Mesenchymal stem cell (in vitro differentiated cells and primary cell): ENCODE results near the gene RPL27A.
A peak's percentile ranks its signal among the peaks of the same experiment; 100 is the strongest.

Source experiments
- DNase-seq: peaks from one replicate; pipeline ENCODE4 v3.0.0-alpha.2; 2013
- H2AFZ ChIP-seq: one replicate; pipeline ENCODE4 v1.6.1; 2013; ENCODE audit warnings: low read depth, mild to moderate bottlenecking, control low read depth, inconsistent platforms, low read length, moderate library complexity
- H2AK5ac ChIP-seq: 2 replicates; pipeline ENCODE4 v1.6.1; 2013; ENCODE audit warnings: low read length, moderate library complexity, mild to moderate bottlenecking, inconsistent platforms; ENCODE audit not compliant: severe bottlenecking
- H2BK120ac ChIP-seq: one replicate; pipeline ENCODE4 v1.6.1; 2013; ENCODE audit warnings: low read depth, mild to moderate bottlenecking, inconsistent platforms, low read length, moderate library complexity
- H2BK12ac ChIP-seq, 2 experiments: one replicate each; pipeline ENCODE4 v1.6.1; 2013; ENCODE audit warnings: inconsistent platforms in 2 of 2, low read length in 2 of 2, mild to moderate bottlenecking in 2 of 2, moderate library complexity in 2 of 2, control low read depth in 1 of 2
- H2BK15ac ChIP-seq: one replicate; pipeline ENCODE4 v1.6.1; 2013; ENCODE audit warnings: mild to moderate bottlenecking, low read depth, inconsistent platforms; ENCODE audit not compliant: poor library complexity, severe bottlenecking
- H2BK5ac ChIP-seq: 2 replicates; pipeline ENCODE4 v1.6.1; 2013; ENCODE audit warnings: low read depth, mild to moderate bottlenecking, low read length, control low read depth, inconsistent platforms; ENCODE audit not compliant: poor library complexity, severe bottlenecking
- H3K14ac ChIP-seq, 2 experiments: one replicate each; pipeline ENCODE4 v1.6.1; 2013; ENCODE audit warnings: inconsistent platforms in 2 of 2, low read length in 2 of 2, control low read depth in 1 of 2, mild to moderate bottlenecking in 1 of 2, moderate library complexity in 1 of 2
- H3K18ac ChIP-seq, 2 experiments: one replicate each; pipeline ENCODE4 v1.6.1; 2013; ENCODE audit warnings: inconsistent platforms in 2 of 2, low read length in 2 of 2, control low read depth in 1 of 2, low read depth in 1 of 2, mild to moderate bottlenecking in 1 of 2
- H3K23ac ChIP-seq, 2 experiments: one replicate each; pipeline ENCODE4 v1.6.1; 2013; ENCODE audit warnings: inconsistent platforms in 2 of 2, low read length in 2 of 2, mild to moderate bottlenecking in 2 of 2, moderate library complexity in 2 of 2, control low read depth in 1 of 2
- H3K27ac ChIP-seq: 2 replicates; pipeline ENCODE4 v1.5.1; 2013; ENCODE audit warnings: mild to moderate bottlenecking, moderate library complexity, low read length, control low read depth, inconsistent platforms; ENCODE audit not compliant: poor library complexity, severe bottlenecking
- H3K27me3 ChIP-seq, 2 experiments: 2 replicates each; pipeline versions ENCODE4 v1.6.1 to v1.7.0; 2013; ENCODE audit warnings: low read length in 2 of 2, mild to moderate bottlenecking in 2 of 2, moderate library complexity in 2 of 2, control low read depth in 1 of 2, inconsistent platforms in 1 of 2; ENCODE audit not compliant: control insufficient read depth in 1 of 2, insufficient read depth in 1 of 2
- H3K36me3 ChIP-seq, 2 experiments: 2 replicates each; pipeline versions ENCODE4 v1.6.1 to v1.7.0; 2013; ENCODE audit warnings: low read length in 2 of 2, control low read depth in 1 of 2, inconsistent platforms in 1 of 2, low read depth in 1 of 2, mild to moderate bottlenecking in 1 of 2; ENCODE audit not compliant: insufficient read depth in 2 of 2, control insufficient read depth in 1 of 2
- H3K4ac ChIP-seq, 2 experiments: one replicate each; pipeline ENCODE4 v1.6.1; 2013; ENCODE audit warnings: inconsistent platforms in 2 of 2, low read length in 2 of 2, mild to moderate bottlenecking in 2 of 2, moderate library complexity in 2 of 2, control low read depth in 1 of 2, low read depth in 1 of 2
- H3K4me1 ChIP-seq: 2 replicates; pipeline ENCODE4 v1.6.1; 2013; ENCODE audit warnings: low read depth, low read length, control low read depth; ENCODE audit not compliant: control insufficient read depth, insufficient read depth
- H3K4me2 ChIP-seq: 2 replicates; pipeline ENCODE4 v1.6.1; 2013; ENCODE audit warnings: low read length, mild to moderate bottlenecking, inconsistent platforms; ENCODE audit not compliant: poor library complexity, severe bottlenecking
- H3K4me3 ChIP-seq, 2 experiments: 2 replicates each; pipeline versions ENCODE4 v1.5.1 to v1.7.0; 2013; ENCODE audit warnings: low read length in 2 of 2, mild to moderate bottlenecking in 2 of 2, control low read depth in 1 of 2, low read depth in 1 of 2; ENCODE audit not compliant: insufficient read depth in 1 of 2
- H3K79me1 ChIP-seq: replicated peaks from 2 replicates; pipeline ENCODE4 v1.6.1; 2013; ENCODE audit warnings: mild to moderate bottlenecking, control low read depth, low read length, inconsistent platforms; ENCODE audit not compliant: poor library complexity, severe bottlenecking
- H3K9ac ChIP-seq: 2 replicates; pipeline ENCODE4 v1.7.0; 2013; ENCODE audit warnings: mild to moderate bottlenecking, low read length, moderate library complexity
- H3K9me3 ChIP-seq: 2 replicates; pipeline ENCODE4 v1.7.0; 2013; ENCODE audit warnings: mild to moderate bottlenecking, low read length; ENCODE audit not compliant: control insufficient read depth
- H4K8ac ChIP-seq: one replicate; pipeline ENCODE4 v1.6.1; 2013; ENCODE audit warnings: inconsistent platforms, mild to moderate bottlenecking, low read length, moderate library complexity
- H4K91ac ChIP-seq: one replicate; pipeline ENCODE4 v1.6.1; 2013; ENCODE audit warnings: mild to moderate bottlenecking, low read length, inconsistent platforms
- WGBS: methylation state at CpG from one replicate; pipeline ENCODE4 v1.1.7; 2013; ENCODE audit warnings: mixed read lengths; 5-methylcytosine and 5-hydroxymethylcytosine counted together

The RPL27A gene

GRCh38 chr11:8729837-8730696, 47.5 kb downstream of the RPL27A start:
- H2BK15ac ChIP-seq: peak overlapping the region; percentile 65
- H3K4me2 ChIP-seq: no peak overlapping the region
- no peak overlapping the region for H3K4me3 ChIP-seq
- DNase-seq: no peak
- no peak overlapping the region for H4K8ac ChIP-seq
- no peak overlapping the region for H3K27ac ChIP-seq
- H3K36me3 ChIP-seq: peaks cover 30 to 40% of the 10 kb centered on the region in 2 experiments
- no peaks in the 10 kb centered on the region for H3K9me3 ChIP-seq
- peaks cover 38% of the 10 kb centered on the region for H3K79me1 ChIP-seq
- no peaks in the 10 kb centered on the region for H3K27me3 ChIP-seq
- WGBS: 96% methylated on average over 38 of the region's 38 CpGs
- H2BK5ac ChIP-seq: no peak overlapping the region
- peak overlapping the region; percentile 5 for H4K91ac ChIP-seq
- no peak overlapping the region for H3K9ac ChIP-seq
- no peak overlapping the region for H2AK5ac ChIP-seq
- H2AFZ ChIP-seq: no peak overlapping the region
- peak overlapping the region; percentile 37 to 63 for H3K18ac ChIP-seq
- peaks cover 19% of the 10 kb centered on the region for H3K4me1 ChIP-seq
- no peak overlapping the region for H3K14ac ChIP-seq
- no peak overlapping the region for H2BK120ac ChIP-seq
- peak overlapping the region; percentile 79 to 89 for H2BK12ac ChIP-seq
- no peak overlapping the region for H3K23ac ChIP-seq
- peak overlapping the region in 1 of 2 experiments; percentile 65 for H3K4ac ChIP-seq

GRCh38 chr11:8730697-8731020, 48.1 kb downstream of the RPL27A start:
- WGBS: 98% methylated on average over 23 of the region's 23 CpGs
- no peak overlapping the region for H2BK15ac ChIP-seq

GRCh38 chr11:8731647-8732323, 49.2 kb downstream of the RPL27A start:
- Histone ChIP-seq H3K18ac (no peak overlapping the region), H3K79me1 (peaks cover 43% of the 10 kb centered on the region), H4K91ac (no peak overlapping the region), H2BK15ac (no peak overlapping the region), H2BK5ac (no peak overlapping the region), H4K8ac (no peak overlapping the region), H3K4ac (no peak overlapping the region), H3K27me3 (no peaks in the 10 kb centered on the region), H2BK120ac (no peak overlapping the region), H2AK5ac (no peak overlapping the region), H3K9me3 (no peaks in the 10 kb centered on the region), H2BK12ac (no peak overlapping the region), H3K4me1 (peaks cover 17% of the 10 kb centered on the region), H3K23ac (no peak overlapping the region), H3K4me2 (no peak overlapping the region), H3K9ac (no peak overlapping the region), H2AFZ (no peak overlapping the region), H3K4me3 (no peak overlapping the region), H3K36me3 (peaks cover 27 to 45% of the 10 kb centered on the region in 2 experiments), H3K14ac (no peak overlapping the region), H3K27ac (no peak overlapping the region)
- WGBS: 100% methylated on average over 2 of the region's 3 CpGs
- DNase-seq: no peak

More at GRCh38 chr11:8730697-8731020, 48.1 kb downstream of the RPL27A start:
- DNase-seq: no peak
- no peak overlapping the region for H3K14ac ChIP-seq
- no peak overlapping the region for H3K4me3 ChIP-seq
- H4K8ac ChIP-seq: no peak overlapping the region
- no peak overlapping the region for H3K4ac ChIP-seq
- no peak overlapping the region for H2BK12ac ChIP-seq
- no peaks in the 10 kb centered on the region for H3K9me3 ChIP-seq
- H2AK5ac ChIP-seq: no peak overlapping the region
- peak overlapping the region in 1 of 2 experiments; percentile 37 for H3K18ac ChIP-seq
- peaks cover 34 to 40% of the 10 kb centered on the region in 2 experiments for H3K36me3 ChIP-seq
- H3K27me3 ChIP-seq: no peaks in the 10 kb centered on the region
- H3K4me2 ChIP-seq: no peak overlapping the region
- H3K27ac ChIP-seq: no peak overlapping the region
- H2BK5ac ChIP-seq: no peak overlapping the region
- peak overlapping the region; percentile 18 for H4K91ac ChIP-seq
- H3K79me1 ChIP-seq: peaks cover 44% of the 10 kb centered on the region
- H3K4me1 ChIP-seq: peaks cover 19% of the 10 kb centered on the region
- H2BK120ac ChIP-seq: no peak overlapping the region
- H3K9ac ChIP-seq: no peak overlapping the region
- no peak overlapping the region for H2AFZ ChIP-seq
- H3K23ac ChIP-seq: no peak overlapping the region

- 86% methylated on average over 3 of the region's 3 CpGs for WGBS
- H4K91ac ChIP-seq: no peak overlapping the region
Measured at GRCh38 chr11:8732324-8732670, 49.7 kb downstream of the RPL27A start.

More at GRCh38 chr11:8732324-8732670, 49.7 kb downstream of the RPL27A start:
- Histone ChIP-seq H3K14ac (no peak overlapping the region), H3K79me1 (peaks cover 39% of the 10 kb centered on the region), H2BK5ac (no peak overlapping the region), H2BK12ac (peak overlapping the region in 1 of 2 experiments; percentile 55), H4K8ac (no peak overlapping the region), H2AFZ (no peak overlapping the region), H3K27me3 (no peaks in the 10 kb centered on the region), H2BK15ac (peak overlapping the region; percentile 6), H3K36me3 (peaks cover 27 to 50% of the 10 kb centered on the region in 2 experiments), H2AK5ac (peak overlapping the region; percentile 3), H3K27ac (peak overlapping the region; percentile 36), H3K9ac (peak overlapping the region; percentile 20), H3K23ac (no peak overlapping the region), H3K4ac (peak overlapping the region in 1 of 2 experiments; percentile 26), H3K4me2 (no peak overlapping the region), H3K18ac (peak overlapping the region in 1 of 2 experiments; percentile 34), H3K4me3 (no peak overlapping the region), H3K4me1 (peaks cover 17% of the 10 kb centered on the region), H3K9me3 (no peaks in the 10 kb centered on the region), H2BK120ac (no peak overlapping the region)
- DNase-seq: peak; percentile 33
